ENCODE results near the gene FEM1A.
"Not testable (repeated sequence)": the region's sequence is repeated elsewhere in the genome, so short reads cannot be mapped to it uniquely, and the experiment has no call there.

FEM1A gene

GRCh38 chr19:4845975-4846374, 54.4 kb downstream of the FEM1A start:
- DNase-seq (ENCODE audit: low read depth in 2 of 3, low spot score in 2 of 3): not testable (repeated sequence)

DNA sequence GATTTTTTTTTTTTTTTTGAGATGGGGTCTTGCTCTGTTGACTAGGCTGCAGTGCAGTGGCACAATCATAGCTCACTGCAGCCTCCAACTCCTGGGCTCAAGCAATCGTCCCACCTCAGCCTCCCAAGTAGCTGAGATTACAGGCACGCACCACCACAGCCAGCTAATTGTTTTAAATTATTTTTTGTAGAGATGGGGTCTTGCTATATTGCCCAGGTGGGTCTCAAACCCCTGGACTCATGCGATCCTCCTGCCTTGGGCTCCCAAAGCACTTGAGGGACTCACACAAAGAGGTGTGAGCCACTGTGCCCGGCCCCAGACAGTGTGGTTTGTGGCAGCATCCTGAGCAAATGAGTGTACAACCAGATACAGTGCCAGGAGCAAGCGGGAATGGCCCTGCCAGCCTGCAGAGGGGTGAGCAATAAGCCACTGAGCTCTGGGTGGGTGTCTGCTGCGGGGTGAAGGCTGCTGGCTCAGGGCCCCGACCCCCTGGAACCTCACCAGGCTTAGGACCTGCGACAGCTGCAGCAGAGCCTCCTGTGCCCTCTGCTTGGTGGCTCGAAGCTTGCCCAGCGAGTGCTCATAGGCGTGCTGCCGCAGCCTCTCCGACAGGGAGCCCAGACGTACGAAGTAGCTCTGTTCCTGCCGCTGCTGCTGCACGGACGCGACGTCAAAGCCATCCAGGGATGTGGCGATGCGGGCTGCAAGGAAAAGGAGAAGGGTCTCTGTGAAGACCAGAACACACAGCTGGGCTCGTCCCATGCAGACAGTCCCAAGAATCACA, 55.8 kb downstream of the FEM1A start:
- DNase-seq (ENCODE audit: low read depth in 2 of 3, low spot score in 2 of 3): no peak

DNA sequence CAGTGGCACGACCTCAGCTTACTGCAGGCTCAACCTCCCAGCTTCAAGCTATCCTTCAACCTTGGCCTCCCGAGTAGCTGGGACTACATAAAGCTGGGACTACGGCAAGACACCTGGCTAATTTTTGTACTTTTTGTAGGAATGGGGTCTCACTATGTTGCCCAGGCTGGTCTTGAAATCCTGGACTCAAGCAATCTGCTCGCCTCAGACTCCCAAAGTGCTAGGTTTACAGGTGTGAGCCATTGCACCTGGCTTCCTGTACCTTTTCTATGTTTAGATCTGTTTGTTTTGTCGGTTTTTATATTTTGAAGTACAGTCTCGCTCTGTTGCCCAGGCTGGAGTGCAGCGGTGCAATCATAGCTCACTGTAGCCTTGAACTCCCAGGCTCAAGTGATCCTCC, 57.5 kb downstream of the FEM1A start:
- no peak for DNase-seq (ENCODE audit: low read depth in 2 of 3, low spot score in 2 of 3)
